Loucy (cell line): Measurements from ENCODE around the gene GNAI3.

Experiments
- H2AFZ ChIP-seq: fragments of 200-600 bp; sonication (generic); 2 replicates; pipeline ENCODE4 v1.6.0; 2016; ENCODE audit warnings: antibody characterized with exemption, mild to moderate bottlenecking, low read length, moderate library complexity
- H3F3A ChIP-seq: fragments of 200-600 bp; 2 replicates; pipeline ENCODE4 v1.6.0; 2016; ENCODE audit warnings: antibody characterized with exemption, low read depth, mild to moderate bottlenecking
- H3K27me3 ChIP-seq: fragments of 200-600 bp; sonication (generic); 2 replicates; pipeline ENCODE4 v1.6.1; 2014; ENCODE audit warnings: low read length, mild to moderate bottlenecking; ENCODE audit not compliant: insufficient read depth, poor library complexity, severe bottlenecking
- H3K36me3 ChIP-seq: fragments of 200-600 bp; sonication (generic); 2 replicates; pipeline ENCODE4 v1.6.1; 2016; ENCODE audit warnings: low read length; ENCODE audit not compliant: insufficient read depth
- H3K4me1 ChIP-seq: fragments of 200-600 bp; sonication (generic); 2 replicates; pipeline ENCODE4 v1.5.1; 2014; ENCODE audit warnings: low read length, mild to moderate bottlenecking; ENCODE audit not compliant: insufficient read depth, poor library complexity, severe bottlenecking
- H3K4me2 ChIP-seq: fragments of 200-600 bp; sonication (generic); 2 replicates; pipeline ENCODE4 v1.6.0; 2014; ENCODE audit warnings: antibody characterized with exemption, low read length, low read depth, mild to moderate bottlenecking; ENCODE audit not compliant: poor library complexity, severe bottlenecking
- H3K4me3 ChIP-seq: fragments of 200-600 bp; sonication (generic); 2 replicates; pipeline ENCODE4 v1.5.1; 2014; ENCODE audit warnings: low read length, mild to moderate bottlenecking, mixed read lengths; ENCODE audit not compliant: poor library complexity, severe bottlenecking
- H3K79me2 ChIP-seq: fragments of 200-600 bp; sonication (generic); 2 replicates; pipeline ENCODE4 v1.6.1; 2014; ENCODE audit warnings: low read length; ENCODE audit not compliant: insufficient read depth
- H3K9ac ChIP-seq: fragments of 200-600 bp; sonication (generic); 2 replicates; pipeline ENCODE4 v1.6.0; 2014; ENCODE audit warnings: mild to moderate bottlenecking, low read depth, low read length, moderate library complexity; ENCODE audit not compliant: poor library complexity, severe bottlenecking
- H3K9me2 ChIP-seq: fragments of 200-600 bp; sonication (generic); replicated peaks from 2 replicates; pipeline ENCODE4 v1.6.1; 2016; ENCODE audit warnings: low read depth, low read length, mixed read lengths
- H3K9me3 ChIP-seq: fragments of 200-600 bp; sonication (generic); 2 replicates; pipeline ENCODE4 v1.6.1; 2014; ENCODE audit warnings: mild to moderate bottlenecking, antibody characterized with exemption, low read length, low read depth; ENCODE audit not compliant: insufficient read depth
- H4K20me1 ChIP-seq: fragments of 200-600 bp; sonication (generic); 2 replicates; pipeline ENCODE4 v1.6.0; 2014; ENCODE audit warnings: antibody characterized with exemption, low read length, mild to moderate bottlenecking; ENCODE audit not compliant: insufficient read depth, poor library complexity, severe bottlenecking
- CTCF ChIP-seq: fragments of 200-600 bp; sonication (generic); conservative IDR thresholded peaks from 2 replicates; pipeline ENCODE4 v1.5.1; 2014; ENCODE audit warnings: mild to moderate bottlenecking, antibody characterized with exemption, low read length
- EZH2phosphoT487 ChIP-seq: fragments of 200-600 bp; IDR thresholded peaks from 2 replicates; pipeline ENCODE4 v1.6.1; 2018; ENCODE audit warnings: antibody characterized with exemption, mild to moderate bottlenecking, moderate library complexity, borderline replicate concordance

Gene GNAI3

GRCh38 chr1:109630898-109631512 is 82.6 kb downstream of the GNAI3 start:
- Histone ChIP-seq H3K4me2 (no peak overlapping the region), H2AFZ (no peak overlapping the region), H3K36me3 (peaks cover 57% of the 10 kb centered on the region; the same call in 1 of the 2 replicates), H3K4me1 (no peaks in the 10 kb centered on the region), H3K27me3 (no peaks in the 10 kb centered on the region), H3K4me3 (no peak overlapping the region), H3K9me3 (no peaks in the 10 kb centered on the region), H3K9me2 (no peaks in the 10 kb centered on the region), H3K79me2 (peaks cover 5% of the 10 kb centered on the region; the same call in 1 of the 2 replicates), H3K9ac (no peak overlapping the region), H3F3A (no peaks in the 10 kb centered on the region), H4K20me1 (no peaks in the 10 kb centered on the region)
- TF ChIP-seq CTCF: no peak
- no peak for TF ChIP-seq EZH2phosphoT487

GRCh38 chr1:109631513-109632505 is 83.4 kb downstream of the GNAI3 start:
- no peak overlapping the region for H3K4me3 ChIP-seq
- no peaks in the 10 kb centered on the region for H3K27me3 ChIP-seq
- H3K9me3 ChIP-seq: no peaks in the 10 kb centered on the region
- no peak overlapping the region for H3K4me2 ChIP-seq
- H4K20me1 ChIP-seq: no peaks in the 10 kb centered on the region
- no peak overlapping the region for H2AFZ ChIP-seq
- no peaks in the 10 kb centered on the region for H3K9me2 ChIP-seq
- no peaks in the 10 kb centered on the region for H3K4me1 ChIP-seq
- no peak for TF ChIP-seq CTCF
- no peak for TF ChIP-seq EZH2phosphoT487
- peaks cover 49% of the 10 kb centered on the region; the same call in 1 of the 2 replicates for H3K36me3 ChIP-seq
- no peaks in the 10 kb centered on the region for H3K79me2 ChIP-seq
- H3F3A ChIP-seq: no peaks in the 10 kb centered on the region
- H3K9ac ChIP-seq: no peak overlapping the region

GRCh38 chr1:109632671-109633346 is 84.4 kb downstream of the GNAI3 start:
- Histone ChIP-seq H3K4me3 (no peak overlapping the region), H3K9ac (no peak overlapping the region), H3K9me3 (no peaks in the 10 kb centered on the region), H4K20me1 (no peaks in the 10 kb centered on the region), H3K9me2 (no peaks in the 10 kb centered on the region), H3K27me3 (no peaks in the 10 kb centered on the region), H3K4me2 (no peak overlapping the region), H3K79me2 (no peaks in the 10 kb centered on the region), H3K4me1 (no peaks in the 10 kb centered on the region), H3F3A (no peaks in the 10 kb centered on the region), H3K36me3 (peaks cover 39% of the 10 kb centered on the region; the same call in 1 of the 2 replicates), H2AFZ (no peak overlapping the region)
- TF ChIP-seq CTCF: no peak
- TF ChIP-seq EZH2phosphoT487: no peak
